Hypothalamus (tissue), 51 donors: ENCODE data around the gene CTNNA3.
"Not testable (repeated sequence)": the region's sequence is repeated elsewhere in the genome, so short reads cannot be mapped to it uniquely, and the experiment has no call there.

Source experiments
- DNase-seq, 51 donors: peaks; one replicate each; lab custom pipeline; 2025; lab: John Stamatoyannopoulos, UW

Gene CTNNA3

DNA sequence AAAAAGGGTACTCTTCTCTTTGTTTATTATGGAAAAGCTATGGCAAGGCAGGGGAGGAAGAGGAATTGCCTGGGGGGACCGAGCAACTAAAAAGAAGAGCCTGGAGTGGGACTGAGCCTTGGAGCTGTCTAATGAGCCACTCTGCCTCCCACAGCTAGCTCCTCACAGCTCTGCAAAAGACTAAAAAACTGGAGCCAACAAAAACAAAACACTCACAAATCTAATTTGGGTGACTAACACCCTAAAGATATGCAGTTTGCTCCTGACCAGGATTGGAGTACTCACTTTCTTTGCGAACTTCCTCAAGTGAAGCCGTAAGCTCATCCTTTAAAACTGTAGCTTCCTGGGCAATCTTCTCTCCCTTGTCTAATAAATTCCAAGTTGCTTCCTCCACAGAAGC, 89.4 kb downstream of the CTNNA3 start:
- no peak for DNase-seq

DNA sequence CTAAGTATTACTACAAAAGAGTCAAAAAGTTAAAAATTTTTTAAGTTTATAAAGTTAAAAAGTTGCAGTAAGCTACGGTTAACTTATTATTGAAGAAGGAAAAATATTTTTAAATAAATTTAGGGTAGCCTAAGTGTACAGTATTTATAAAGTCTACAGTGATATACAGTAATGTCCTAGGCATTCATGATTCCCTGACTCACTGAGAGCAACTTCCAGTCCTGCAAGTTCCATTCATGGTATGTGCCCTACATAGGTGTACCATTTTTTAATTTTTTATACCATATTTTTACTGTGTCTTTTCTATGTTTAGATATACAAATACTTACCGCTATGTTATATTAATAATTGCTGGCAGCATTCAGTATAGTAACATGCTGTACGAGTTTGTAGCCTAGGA, 92.3 kb downstream of the CTNNA3 start:
- DNase-seq: no peak

- DNase-seq: no peak
These were observed 92.9 kb downstream of the CTNNA3 start for GRCh38 chr10:67603086-67603485.

DNA sequence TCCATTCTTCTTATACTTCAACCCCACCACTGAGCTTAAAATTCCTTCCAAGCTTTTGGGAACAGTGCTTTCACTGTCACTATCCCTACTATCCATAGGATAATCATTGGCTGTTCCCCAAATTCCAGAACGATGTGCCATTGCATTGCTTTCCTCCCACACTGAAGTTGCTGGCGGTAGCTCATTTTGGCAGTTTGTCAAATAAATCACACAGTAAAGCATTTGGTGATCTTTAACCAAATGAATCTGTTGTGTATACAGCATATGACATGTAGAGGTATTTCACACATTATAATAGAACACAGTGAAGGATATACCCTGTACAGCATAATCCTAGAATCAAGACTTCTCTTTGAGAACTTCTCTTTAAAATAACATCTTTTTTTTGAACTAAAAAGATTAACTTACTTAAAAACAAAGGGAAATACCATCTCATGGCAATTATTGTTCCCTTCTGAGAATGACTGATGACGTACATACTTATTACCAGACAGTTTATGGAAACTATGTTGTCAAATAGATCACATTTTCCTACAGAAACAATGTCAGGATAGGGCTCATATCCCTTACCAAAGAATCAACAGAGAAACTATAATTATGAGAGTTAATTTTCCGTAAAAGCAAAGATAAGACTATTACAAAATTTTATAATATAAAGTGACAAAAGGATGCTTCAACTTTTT, 93.6 kb downstream of the CTNNA3 start:
- DNase-seq: no peak

DNA sequence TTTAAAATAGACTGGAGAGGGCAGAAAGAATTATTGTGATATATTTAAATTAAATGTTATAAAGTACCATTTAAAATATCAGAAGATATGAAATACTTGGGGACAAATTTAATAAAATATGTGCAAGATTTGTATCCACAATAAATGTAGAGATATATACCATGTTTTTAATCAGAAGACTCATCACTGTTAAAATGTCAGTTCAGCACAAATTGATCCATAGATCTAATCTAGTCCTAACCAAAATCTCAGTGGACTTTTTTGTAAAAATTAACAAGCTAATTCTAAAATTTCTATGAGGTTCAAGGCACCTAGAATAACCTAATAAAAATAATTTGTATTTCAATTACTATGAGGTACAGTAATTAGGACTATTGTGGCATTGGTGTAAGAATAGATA, 96.4 kb downstream of the CTNNA3 start:
- DNase-seq: no peak

GRCh38 chr10:67596641-67597040, 99.4 kb downstream of the CTNNA3 start:
- no peak for DNase-seq

DNA sequence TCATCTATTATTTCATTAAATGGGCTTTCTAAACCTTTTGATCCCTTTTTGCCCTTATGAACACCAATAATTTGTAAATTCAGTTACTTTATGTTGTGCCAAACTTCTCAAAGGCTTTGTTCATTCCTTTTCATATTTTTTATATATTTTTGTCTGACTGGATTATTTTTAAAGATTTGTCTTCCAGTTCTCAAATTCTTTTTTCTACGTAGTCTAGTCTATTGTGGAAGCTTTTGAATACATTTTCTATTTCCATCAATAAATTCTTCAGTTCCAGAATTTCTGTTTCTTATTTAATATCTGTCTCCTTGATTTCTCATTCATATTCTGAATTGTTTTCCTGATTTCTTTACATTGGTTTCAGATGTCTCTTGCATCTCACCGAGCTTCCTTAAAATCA, 108.2 kb downstream of the CTNNA3 start:
- no peak for DNase-seq

GRCh38 chr10:67575532-67575931, 120.5 kb downstream of the CTNNA3 start:
- DNase-seq: no peak

- DNase-seq: no peak
These were observed 122.5 kb downstream of the CTNNA3 start for GRCh38 chr10:67573484-67573883.

GRCh38 chr10:67571503-67571902, 124.5 kb downstream of the CTNNA3 start:
- no peak for DNase-seq

- DNase-seq: not testable (repeated sequence)
These were observed 137.7 kb downstream of the CTNNA3 start for GRCh38 chr10:67558311-67558710.

GRCh38 chr10:67553254-67553653, 142.7 kb downstream of the CTNNA3 start:
- DNase-seq: no peak

- DNase-seq: no peak
These were observed 145.1 kb downstream of the CTNNA3 start for GRCh38 chr10:67550838-67551402.

GRCh38 chr10:67550046-67550445, 145.9 kb downstream of the CTNNA3 start:
- no peak for DNase-seq

DNA sequence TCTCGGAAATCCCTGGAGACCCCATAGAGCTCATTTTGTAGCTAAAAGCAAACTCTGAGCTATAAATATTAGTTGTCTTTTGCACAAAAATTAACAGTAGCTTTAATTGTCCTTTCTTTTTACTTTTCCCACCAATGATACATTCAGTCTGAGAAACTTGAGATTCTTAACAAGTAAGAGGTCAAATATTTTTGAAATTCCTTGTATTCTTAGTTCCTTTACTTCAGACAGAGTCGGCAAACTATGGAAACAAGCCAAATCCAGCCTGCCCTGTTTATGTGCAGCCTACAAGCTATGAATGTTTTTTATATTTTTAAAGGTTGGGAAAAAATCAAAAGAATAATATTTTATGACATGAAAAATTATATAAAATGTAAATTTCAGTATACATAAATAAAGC, 146.6 kb downstream of the CTNNA3 start:
- DNase-seq: no peak

DNA sequence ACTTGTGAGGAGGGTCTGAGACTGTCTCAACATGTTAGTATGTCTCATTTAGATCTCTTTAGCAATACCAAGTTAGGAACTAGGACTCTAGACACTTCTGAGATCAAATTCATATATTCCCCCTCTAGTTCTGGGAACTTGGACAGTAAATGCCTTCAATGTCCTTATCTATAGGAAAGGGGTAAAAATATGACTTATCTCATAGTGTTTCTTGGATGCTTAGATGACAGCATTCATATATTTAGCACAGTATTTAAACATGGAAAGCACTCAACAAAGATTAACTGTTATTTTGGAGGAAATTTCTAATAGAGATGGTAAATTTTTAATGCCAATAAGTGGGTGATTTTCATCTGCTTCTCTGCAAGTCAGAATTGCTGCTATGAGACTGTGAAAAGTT, 154.6 kb downstream of the CTNNA3 start:
- DNase-seq: no peak

DNA sequence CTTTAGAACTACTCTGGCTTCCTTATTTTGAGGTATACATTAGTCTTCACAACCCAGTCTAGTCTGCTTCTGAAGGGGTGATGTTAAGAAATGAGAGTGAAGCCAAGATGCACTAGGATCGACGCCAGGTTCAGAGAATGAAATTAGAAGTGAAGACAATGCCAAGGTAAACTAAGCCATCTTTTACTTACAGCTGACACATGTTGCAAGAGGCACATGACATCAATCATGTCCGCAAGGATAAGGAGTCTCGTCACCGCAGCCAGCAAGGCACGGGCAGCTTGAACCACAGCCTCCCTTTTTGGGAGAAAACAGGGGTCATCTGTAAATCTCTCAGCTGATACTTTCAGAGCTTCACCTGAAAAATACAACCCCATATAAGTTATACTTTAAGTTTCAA, 156.7 kb downstream of the CTNNA3 start:
- no peak for DNase-seq

- DNase-seq: no peak
These were observed 158.1 kb downstream of the CTNNA3 start for GRCh38 chr10:67537906-67538305.

GRCh38 chr10:67533376-67533775, 162.6 kb downstream of the CTNNA3 start:
- DNase-seq: no peak

DNA sequence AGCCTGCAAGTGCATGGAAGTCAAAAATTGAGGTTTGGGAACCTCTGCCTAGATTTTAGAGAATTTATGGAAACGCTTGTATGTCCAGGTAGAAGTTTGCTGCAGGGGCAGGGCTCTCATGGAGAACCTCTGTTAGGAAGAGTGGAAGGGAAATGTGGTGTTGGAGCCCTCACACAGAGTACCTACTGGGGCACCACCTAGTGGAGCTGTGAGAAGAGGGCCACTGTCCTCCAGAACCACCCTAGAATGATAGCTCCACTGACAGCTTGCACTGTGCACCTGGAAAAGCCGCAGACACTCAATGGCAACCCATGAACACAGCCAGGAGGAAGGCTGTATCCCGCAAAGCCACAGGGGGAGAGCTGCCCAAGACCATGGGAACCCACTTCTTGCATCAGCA, 165.0 kb downstream of the CTNNA3 start:
- not testable (repeated sequence) for DNase-seq

- no peak for DNase-seq
These were observed 168.6 kb downstream of the CTNNA3 start for GRCh38 chr10:67527351-67527750.

DNA sequence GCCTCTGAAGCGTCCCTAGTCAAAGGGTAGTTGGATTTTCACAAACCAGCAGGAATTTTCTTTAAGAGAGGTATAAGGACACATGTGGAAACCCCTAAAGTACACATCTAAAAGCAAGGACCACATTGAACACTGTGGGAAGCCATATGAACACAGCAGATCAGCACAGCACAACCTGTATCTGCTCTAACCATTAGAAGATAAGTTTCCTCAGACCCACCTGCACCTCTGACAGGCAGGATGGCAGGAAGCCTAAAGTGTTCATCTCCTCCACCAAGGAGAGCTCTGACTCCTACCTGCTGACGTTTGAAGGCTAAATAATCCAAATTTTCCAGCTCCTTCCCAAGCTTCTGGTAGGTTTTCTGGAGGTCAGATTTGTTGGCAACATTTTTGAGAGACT, 174.4 kb downstream of the CTNNA3 start:
- DNase-seq: no peak
